Vagina (tissue), 2 donors: ENCODE data around the gene DPEP1.

Experiments used
- CTCF ChIP-seq, 3 experiments: fragments of 450-650 bp in 2 of 3; fragments of 200-600 bp in 1 of 3; sonication (generic) in 1 of 3; IDR thresholded peaks; one replicate each; pipeline ENCODE4 v1.5.1; 2017 to 2019; ENCODE audit warnings: antibody characterized with exemption in 3 of 3, mild to moderate bottlenecking in 2 of 3, moderate library complexity in 2 of 3
- POLR2A ChIP-seq, 2 donors: fragments of 450-650 bp; IDR thresholded peaks; one replicate each; pipeline ENCODE4 v1.6.1; 2017; ENCODE audit warnings: antibody characterized with exemption in 2 of 2, mild to moderate bottlenecking in 2 of 2, moderate library complexity in 2 of 2

DNA sequence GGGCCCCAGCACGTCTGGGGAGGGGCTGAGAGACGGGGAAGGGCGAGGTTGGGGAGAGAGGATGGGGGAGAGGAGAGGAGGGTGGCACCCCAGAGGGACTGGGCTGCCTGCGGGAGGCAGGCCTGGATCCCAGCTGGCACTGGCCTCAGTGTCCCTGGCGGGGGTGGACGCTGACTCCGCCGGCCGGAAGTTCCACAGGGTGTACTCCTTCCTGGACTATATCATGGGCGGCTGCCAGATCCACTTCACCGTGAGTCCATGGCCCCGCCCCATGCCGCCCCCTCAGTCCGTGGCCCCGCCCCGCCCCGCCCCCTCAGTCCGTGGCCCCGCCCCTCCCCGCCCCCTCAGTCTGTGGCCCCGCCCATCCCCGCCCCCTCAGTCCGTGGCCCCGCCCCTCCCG, 26.6 kb upstream of the DPEP1 start:
- TF ChIP-seq CTCF (IDR thresholded peaks at IDR 0.05), result no peak
- TF ChIP-seq POLR2A (IDR thresholded peaks at IDR 0.05), result no peak
